ENCODE data around the gene PIP4K2A.

Gene PIP4K2A

GRCh38 chr10:22662733-22663330 lies 51.5 kb downstream of the PIP4K2A start:
- DNase-seq, result no peak

GRCh38 chr10:22659866-22660265 lies 54.5 kb downstream of the PIP4K2A start:
- DNase-seq, result no peak

- no peak for DNase-seq
Observed at GRCh38 chr10:22658745-22659410, 55.5 kb downstream of the PIP4K2A start.

- DNase-seq, result peak; percentile 57
Observed at GRCh38 chr10:22657566-22658225, 56.7 kb downstream of the PIP4K2A start.

GRCh38 chr10:22657024-22657423 lies 57.4 kb downstream of the PIP4K2A start:
- DNase-seq, result no peak

- DNase-seq, result no peak
Observed at GRCh38 chr10:22656036-22656435, 58.3 kb downstream of the PIP4K2A start.

GRCh38 chr10:22655312-22655981 lies 58.9 kb downstream of the PIP4K2A start:
- peak; percentile 84 for DNase-seq

GRCh38 chr10:22652988-22653481 lies 61.3 kb downstream of the PIP4K2A start:
- DNase-seq, result peak; percentile 70

- no peak for DNase-seq
Observed at GRCh38 chr10:22651276-22651980, 63.0 kb downstream of the PIP4K2A start.

GRCh38 chr10:22649994-22650393 lies 64.4 kb downstream of the PIP4K2A start:
- DNase-seq, result no peak

- DNase-seq, result peak; percentile 72
Observed at GRCh38 chr10:22649390-22649841, 65.0 kb downstream of the PIP4K2A start.

GRCh38 chr10:22648547-22648961 lies 65.8 kb downstream of the PIP4K2A start:
- peak; percentile 56 for DNase-seq

GRCh38 chr10:22647244-22647643 lies 67.1 kb downstream of the PIP4K2A start:
- no peak for DNase-seq

- DNase-seq, result peak; percentile 81
Observed at GRCh38 chr10:22646388-22646853, 68.0 kb downstream of the PIP4K2A start.

- no peak for DNase-seq
Observed at GRCh38 chr10:22644222-22644621, 70.2 kb downstream of the PIP4K2A start.

- DNase-seq, result no peak
Observed at GRCh38 chr10:22643775-22644174, 70.6 kb downstream of the PIP4K2A start.

- no peak for DNase-seq
Observed at GRCh38 chr10:22643116-22643515, 71.3 kb downstream of the PIP4K2A start.

- DNase-seq, result no peak
Observed at GRCh38 chr10:22641743-22642142, 72.6 kb downstream of the PIP4K2A start.

GRCh38 chr10:22640359-22640758 lies 74.0 kb downstream of the PIP4K2A start:
- no peak for DNase-seq

GRCh38 chr10:22638863-22639262 lies 75.5 kb downstream of the PIP4K2A start:
- no peak for DNase-seq

- no peak for DNase-seq
Observed at GRCh38 chr10:22637491-22637890, 76.9 kb downstream of the PIP4K2A start.

GRCh38 chr10:22635650-22636049 lies 78.7 kb downstream of the PIP4K2A start:
- no peak for DNase-seq

Measured in activated CD4-positive, alpha-beta T cell treated with anti-CD3 and anti-CD28 coated beads, Interleukin-2, amount 50 U/mL, for 16 hours (primary cell).